PFSK-1 (cell line): ENCODE results near the gene DCAF8.

Source experiments
- FOXP2 ChIP-seq: optimal IDR thresholded peaks from 2 replicates; pipeline ENCODE3; 2011; ENCODE audit warnings: borderline replicate concordance, control low read depth, inconsistent platforms; ENCODE audit not compliant: insufficient read depth; ENCODE audit errors: extremely low read length, extremely low read depth
- POLR2AphosphoS5 ChIP-seq: IDR thresholded peaks from 2 replicates; pipeline ENCODE4 v1.6.1; 2012; ENCODE audit warnings: low read depth, mild to moderate bottlenecking, control low read depth, low read length, moderate library complexity
- TAF1 ChIP-seq: IDR thresholded peaks from 2 replicates; pipeline ENCODE4 v1.6.1; 2012; ENCODE audit warnings: low read length, control low read depth, borderline replicate concordance; ENCODE audit not compliant: insufficient read depth

GRCh38 chr1:160307118-160307791 lies 44.9 kb upstream of the DCAF8 start:
- TF ChIP-seq FOXP2 (no peak), POLR2AphosphoS5 (no peak), TAF1 (no peak)
